ENCODE measurements around the gene TPK1. TPM values are rescaled to one million over a fixed set of nuclear protein-coding genes. Genes with fewer than 3 reads are reported as not detected.

TPK1 gene
- polyA plus RNA-seq, 1 experiment: 0.38 TPM

- no peak for DNase-seq (ENCODE audit: low read depth, low spot score)
- H3K4me3 ChIP-seq (ENCODE audit: low read depth, low read length): no peak overlapping the region
- TF ChIP-seq CTCF (IDR thresholded peaks at IDR 0.05; ENCODE audit: low read depth, low read length): no peak
- peaks cover 8% of the 10 kb centered on the region; the same call in 1 of the 2 replicates for H3K9me3 ChIP-seq (ENCODE audit: control insufficient read depth, insufficient read depth, low read length)
- POLR2A ChIA-PET: no interaction called here
- H3K27ac ChIP-seq (ENCODE audit: low read depth, low read length): no peak overlapping the region
- CTCF ChIA-PET: no interaction called here
- no peaks in the 10 kb centered on the region for H3K27me3 ChIP-seq (ENCODE audit: control insufficient read depth, insufficient read depth, low read length)
Observed at GRCh38 chr7:144747936-144748335, 87.9 kb downstream of the TPK1 start.

- H3K27me3 ChIP-seq (ENCODE audit: control insufficient read depth, insufficient read depth, low read length): no peaks in the 10 kb centered on the region
- no peak for DNase-seq (ENCODE audit: low read depth, low spot score)
Observed at GRCh38 chr7:144738708-144739314, 97.0 kb downstream of the TPK1 start.

GRCh38 chr7:144738146-144738545 is 97.7 kb downstream of the TPK1 start:
- no peak for TF ChIP-seq CTCF (IDR thresholded peaks at IDR 0.05; ENCODE audit: low read depth, low read length)
- Histone ChIP-seq H3K9me3 (ENCODE audit: control insufficient read depth, insufficient read depth, low read length) (peaks cover under 1% of the 10 kb centered on the region), H3K27me3 (ENCODE audit: control insufficient read depth, insufficient read depth, low read length) (no peaks in the 10 kb centered on the region), H3K4me3 (ENCODE audit: low read depth, low read length) (no peak overlapping the region), H3K27ac (ENCODE audit: low read depth, low read length) (no peak overlapping the region)
- no peak for DNase-seq (ENCODE audit: low read depth, low spot score)
- CTCF ChIA-PET: no interaction called here
- POLR2A ChIA-PET: no interaction called here

More at GRCh38 chr7:144738708-144739314, 97.0 kb downstream of the TPK1 start:
- H3K4me3 ChIP-seq (ENCODE audit: low read depth, low read length): no peak overlapping the region
- ChIA-PET CTCF (no interaction called here), POLR2A (no interaction called here)
- TF ChIP-seq CTCF (IDR thresholded peaks at IDR 0.05; ENCODE audit: low read depth, low read length): peak; percentile 49
- H3K27ac ChIP-seq (ENCODE audit: low read depth, low read length): no peak overlapping the region
- peaks cover 3% of the 10 kb centered on the region for H3K9me3 ChIP-seq (ENCODE audit: control insufficient read depth, insufficient read depth, low read length)

- Histone ChIP-seq H3K9me3 (ENCODE audit: control insufficient read depth, insufficient read depth, low read length) (no peaks in the 10 kb centered on the region; the same call in 1 of the 2 replicates), H3K27ac (ENCODE audit: low read depth, low read length) (no peak overlapping the region), H3K27me3 (ENCODE audit: control insufficient read depth, insufficient read depth, low read length) (no peaks in the 10 kb centered on the region), H3K4me3 (ENCODE audit: low read depth, low read length) (no peak overlapping the region)
- ChIA-PET POLR2A (no interaction called here), CTCF (interaction anchor here (0.6 kb wide), 1 partner anchor 16 kb away, joined by 3 read pairs; no protein-coding TSS in a partner anchor)
- DNase-seq (ENCODE audit: low read depth, low spot score): no peak
- TF ChIP-seq CTCF (IDR thresholded peaks at IDR 0.05; ENCODE audit: low read depth, low read length): no peak
Observed at GRCh38 chr7:144736880-144737493, 98.9 kb downstream of the TPK1 start.

- no peak for TF ChIP-seq CTCF (IDR thresholded peaks at IDR 0.05; ENCODE audit: low read depth, low read length)
- Histone ChIP-seq H3K4me3 (ENCODE audit: low read depth, low read length) (no peak overlapping the region), H3K27me3 (ENCODE audit: control insufficient read depth, insufficient read depth, low read length) (no peaks in the 10 kb centered on the region), H3K27ac (ENCODE audit: low read depth, low read length) (no peak overlapping the region), H3K9me3 (ENCODE audit: control insufficient read depth, insufficient read depth, low read length) (peaks cover 4% of the 10 kb centered on the region; the same call in 1 of the 2 replicates)
- no peak for DNase-seq (ENCODE audit: low read depth, low spot score)
- POLR2A ChIA-PET: no interaction called here
- CTCF ChIA-PET: no interaction called here
Observed at GRCh38 chr7:144735505-144736276, 100.2 kb downstream of the TPK1 start.
